SK-N-DZ (cell line): ENCODE measurements around the gene FHAD1.
"Not testable (repeated sequence)": the region's sequence is repeated elsewhere in the genome, so short reads cannot be mapped to it uniquely, and the experiment has no call there.

Source experiments
- DNase-seq: peaks from one replicate; pipeline ENCODE4 v3.0.0-alpha.2; 2015; ENCODE audit warnings: low spot score

Gene FHAD1

GRCh38 chr1:15414445-15414983 lies 167.5 kb downstream of the FHAD1 start:
- no peak for DNase-seq

- DNase-seq = no peak
Observed at GRCh38 chr1:15417059-15417934, 170.3 kb downstream of the FHAD1 start.

DNA sequence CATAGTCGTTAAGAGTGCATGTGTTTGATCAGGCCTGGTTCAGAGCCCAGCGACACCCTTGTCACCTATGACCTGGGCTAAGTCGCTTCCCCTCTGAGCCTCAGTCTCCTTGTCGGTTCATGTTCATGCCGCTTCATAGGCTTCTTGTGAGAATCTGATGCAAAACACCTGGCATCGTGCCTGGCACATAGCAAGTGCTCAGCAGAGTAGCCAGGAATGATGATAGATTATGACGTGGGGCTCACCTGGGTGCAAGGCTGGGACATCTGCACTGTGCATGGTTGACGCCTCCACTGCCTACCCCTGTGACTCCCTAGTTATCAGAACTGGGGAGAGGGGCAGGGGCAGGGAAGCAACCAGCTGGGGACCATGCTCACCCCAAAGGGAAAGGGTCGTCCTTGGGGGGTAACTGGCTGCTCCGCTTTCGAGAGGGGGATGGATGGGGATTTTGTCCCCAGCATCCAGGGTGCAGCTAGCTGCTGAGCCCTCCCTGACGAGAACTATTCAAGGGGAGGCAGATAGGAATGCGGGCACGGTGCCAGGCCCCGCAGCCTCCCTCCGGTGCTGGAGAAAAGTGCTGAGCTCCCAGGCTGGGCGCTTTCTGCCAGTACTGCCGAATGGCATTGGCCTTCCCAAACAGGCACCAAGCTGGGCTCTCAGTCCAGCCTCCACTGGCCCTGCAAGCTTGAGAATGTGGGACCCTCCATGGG lies 171.9 kb downstream of the FHAD1 start:
- no peak for DNase-seq

DNA sequence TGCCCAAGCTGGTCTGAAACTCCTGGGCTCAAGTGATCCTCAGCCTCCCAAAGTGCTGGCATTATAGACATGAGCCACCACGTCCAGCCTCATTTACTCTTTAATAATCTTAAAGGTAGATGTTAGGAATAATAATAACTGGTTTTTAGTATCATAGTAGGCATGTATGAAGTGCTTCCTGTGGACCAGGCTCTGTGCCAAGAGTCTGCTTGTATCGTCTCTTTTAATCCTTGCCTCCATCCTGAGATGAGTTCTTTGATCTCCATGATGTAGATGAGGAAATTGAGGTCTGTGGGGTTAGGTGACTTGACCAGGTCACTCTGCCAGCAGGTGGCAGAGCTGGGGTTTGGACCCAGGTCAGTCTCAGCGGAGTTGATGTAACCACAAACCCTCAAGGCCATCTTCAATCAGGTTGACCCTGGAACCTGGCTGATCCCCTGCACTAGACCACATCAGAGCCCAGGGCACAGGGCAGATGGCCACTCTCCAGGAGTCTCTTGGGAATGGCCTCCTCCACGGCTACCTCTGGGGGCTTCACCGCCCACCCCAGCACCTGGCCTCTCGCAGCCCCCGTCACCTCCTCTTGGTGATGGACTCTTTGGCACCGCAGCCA lies 173.9 kb downstream of the FHAD1 start:
- no peak for DNase-seq

GRCh38 chr1:15422871-15423270 lies 175.8 kb downstream of the FHAD1 start:
- no peak for DNase-seq

- DNase-seq = no peak
Observed at GRCh38 chr1:15423355-15424077, 176.5 kb downstream of the FHAD1 start.

DNA sequence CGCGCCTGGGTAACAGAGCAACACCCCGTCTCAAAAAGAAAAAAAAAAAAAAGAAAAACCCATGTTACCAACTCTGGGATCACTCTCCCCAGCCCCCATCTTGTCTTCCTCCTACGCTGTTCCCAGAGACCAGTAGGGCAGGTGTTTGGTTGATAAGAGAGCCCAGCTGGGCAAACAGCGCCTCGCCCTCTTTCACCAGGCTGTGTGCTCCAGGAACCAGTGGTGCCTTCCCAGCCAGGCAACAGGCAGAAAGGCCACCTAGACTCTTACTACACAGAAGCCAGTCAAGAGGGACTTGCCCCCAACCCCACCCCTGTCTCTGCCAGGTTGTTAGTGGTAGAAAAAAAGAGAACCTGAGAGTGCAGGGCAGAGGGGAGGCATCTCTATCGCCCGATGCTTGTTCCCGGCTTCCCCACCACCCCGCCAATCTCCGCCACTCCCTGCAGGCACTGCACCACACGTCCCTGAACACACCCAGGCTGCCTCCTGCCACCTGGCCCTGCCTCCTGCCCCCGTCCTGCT lies 177.2 kb downstream of the FHAD1 start:
- DNase-seq = no peak

DNA sequence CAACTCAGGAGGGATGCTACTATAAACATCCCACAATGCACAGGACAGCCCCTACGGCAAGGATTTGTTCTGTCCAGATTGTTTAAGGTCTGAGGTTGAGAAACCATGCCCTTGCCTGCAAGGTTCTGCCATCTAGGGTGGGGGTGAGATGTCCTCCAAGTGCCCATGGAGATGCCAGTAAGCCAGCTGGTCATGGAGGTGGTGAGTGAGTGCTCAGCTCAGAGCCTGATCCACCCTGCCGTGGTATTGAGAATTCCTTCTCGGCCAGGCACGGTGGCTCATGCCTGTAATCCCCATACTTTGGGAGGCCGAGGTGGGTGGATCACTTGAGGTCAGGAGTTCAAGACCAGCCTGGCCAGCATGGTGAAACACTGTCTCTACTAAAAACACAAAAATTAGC lies 178.0 kb downstream of the FHAD1 start:
- no peak for DNase-seq

DNA sequence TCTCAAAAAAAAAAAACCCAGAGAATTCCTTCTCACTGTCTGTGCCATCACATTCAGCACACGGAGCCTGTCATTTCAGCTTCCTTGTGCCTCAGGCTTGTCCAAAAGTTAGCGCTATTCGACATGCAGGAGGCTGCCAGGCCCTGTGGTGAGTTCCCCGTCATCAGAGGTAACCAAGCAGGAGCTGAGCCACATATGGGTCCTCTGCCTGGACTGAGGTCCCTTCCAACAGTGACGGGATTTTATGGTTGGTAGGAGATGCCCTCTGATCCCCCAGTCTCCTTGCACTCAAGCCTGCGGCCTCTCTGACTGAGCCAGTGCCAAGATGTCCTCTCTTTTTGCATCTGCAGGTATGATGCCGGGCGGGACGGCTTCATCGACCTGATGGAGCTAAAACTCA lies 178.5 kb downstream of the FHAD1 start:
- DNase-seq = no peak

DNA sequence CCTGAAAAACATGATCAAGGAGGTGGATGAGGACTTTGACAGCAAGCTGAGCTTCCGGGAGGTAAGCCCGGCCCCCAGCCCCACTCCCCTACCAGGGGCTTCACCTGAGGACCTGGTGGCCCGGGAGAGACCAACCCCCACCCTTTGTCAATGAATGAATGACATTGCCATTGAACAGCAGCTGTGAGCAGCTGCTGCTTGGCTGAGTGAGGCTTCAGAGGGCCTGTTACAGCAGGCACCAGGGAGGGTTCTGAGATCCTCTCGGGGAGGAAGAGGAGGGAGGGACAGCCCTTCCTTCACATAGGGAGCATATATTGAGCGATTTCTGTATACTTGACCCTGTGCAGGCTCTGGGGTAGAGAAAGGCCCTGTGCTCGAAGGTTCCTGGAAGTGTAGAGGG lies 178.9 kb downstream of the FHAD1 start:
- no peak for DNase-seq

DNA sequence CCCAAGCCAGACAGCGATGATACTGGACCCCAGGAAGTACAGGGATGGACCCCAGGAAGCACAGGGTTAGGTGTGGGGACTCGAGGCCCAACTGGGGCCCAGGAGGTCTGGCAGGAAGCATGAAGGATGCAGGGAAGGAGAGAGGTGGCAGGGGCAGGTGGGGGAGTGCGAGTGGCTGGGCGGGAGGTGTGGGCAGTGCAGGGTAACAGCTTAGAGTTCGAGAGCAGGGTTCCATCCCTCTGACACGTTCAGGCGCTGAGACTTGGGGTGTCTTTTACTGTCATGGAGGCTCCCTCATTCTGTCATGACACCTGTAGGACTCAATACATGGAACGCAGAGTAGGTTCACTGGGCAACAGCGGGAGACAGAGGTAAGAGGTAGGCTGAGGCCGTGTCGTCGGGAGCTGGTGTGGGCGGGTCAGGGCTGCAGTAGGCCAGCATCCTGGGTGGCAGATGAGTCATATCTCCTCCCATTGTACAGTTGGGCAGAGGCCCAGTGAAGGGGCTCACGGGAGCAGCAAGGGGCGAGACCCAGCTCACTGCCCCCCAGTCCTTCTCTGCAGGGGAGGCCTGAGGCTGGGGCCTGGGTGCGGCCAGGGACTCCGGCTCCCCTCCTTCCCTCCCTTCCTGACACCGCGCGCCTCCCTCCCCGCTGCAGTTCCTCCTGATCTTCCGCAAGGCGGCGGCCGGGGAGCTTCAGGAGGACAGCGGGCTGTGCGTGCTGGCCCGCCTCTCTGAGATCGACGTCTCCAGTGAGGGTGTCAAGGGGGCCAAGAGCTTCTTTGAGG lies 179.7 kb downstream of the FHAD1 start:
- DNase-seq = no peak

DNA sequence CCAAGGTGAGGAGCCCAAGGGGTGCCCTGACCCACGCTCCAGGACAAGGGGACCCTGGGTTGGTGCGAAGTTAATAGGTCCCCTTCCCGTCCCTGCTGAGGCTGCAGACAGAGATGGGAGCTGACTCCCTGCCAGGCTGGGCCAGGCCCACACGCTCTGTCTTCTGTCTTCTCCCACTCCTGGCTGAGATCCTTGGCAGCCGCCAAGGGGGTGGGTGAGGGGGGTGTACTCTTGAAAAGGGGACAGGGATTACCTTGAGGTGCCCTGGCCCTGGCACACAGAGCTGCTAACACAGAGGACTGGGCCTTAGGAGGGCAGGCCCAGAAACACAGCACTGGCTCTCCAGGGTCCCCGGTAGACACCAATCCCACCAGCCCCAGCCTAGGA lies 180.2 kb downstream of the FHAD1 start:
- DNase-seq = no peak

DNA sequence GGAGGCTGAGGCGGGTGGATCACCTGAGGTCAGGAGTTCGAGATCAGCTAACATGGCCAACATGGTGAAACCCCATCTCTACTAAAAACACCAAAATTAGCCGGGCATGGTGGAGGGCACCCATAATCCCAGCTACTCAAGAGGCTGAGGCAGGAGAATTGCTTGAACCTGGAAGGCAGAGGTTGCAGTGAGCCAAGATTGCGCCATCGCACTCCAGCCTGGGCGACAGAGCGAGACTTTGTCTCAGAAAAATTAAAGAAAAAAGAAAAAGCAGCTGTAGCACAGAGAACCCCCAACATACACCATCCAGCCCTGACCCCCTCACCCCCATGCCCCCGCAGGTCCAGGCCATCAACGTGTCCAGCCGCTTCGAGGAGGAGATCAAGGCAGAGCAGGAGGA lies 181.2 kb downstream of the FHAD1 start:
- DNase-seq = not testable (repeated sequence)

DNA sequence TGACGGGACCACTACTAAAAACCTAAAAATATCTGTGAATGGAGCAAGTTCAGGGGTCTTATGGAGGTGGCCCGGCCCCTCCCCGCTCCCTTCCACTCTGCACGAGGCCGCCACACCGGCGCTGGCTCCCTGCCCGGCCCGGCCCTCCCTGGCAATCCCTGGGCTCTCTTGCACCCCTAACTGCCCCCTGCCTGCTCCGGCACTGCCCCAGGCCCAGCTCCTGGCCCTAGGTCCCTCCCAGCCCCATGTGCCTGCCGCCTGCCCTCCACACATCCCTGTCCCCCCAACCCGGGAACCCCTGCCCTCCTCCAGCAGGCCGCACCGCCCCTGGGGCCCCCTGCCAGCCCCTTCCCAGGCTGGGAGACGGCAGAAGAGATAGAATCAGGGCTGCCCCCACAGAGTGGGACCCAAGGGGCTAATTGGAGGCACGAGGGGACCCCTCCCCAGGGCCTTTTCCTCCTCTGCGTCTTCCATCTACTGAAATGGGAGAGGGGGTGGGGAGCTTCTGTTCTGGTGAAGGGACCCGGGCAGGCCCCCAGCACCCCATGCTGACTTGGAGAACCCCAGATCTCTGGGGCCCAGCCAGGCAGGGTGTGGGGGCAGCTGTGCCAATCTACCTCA lies 181.9 kb downstream of the FHAD1 start:
- DNase-seq = no peak

GRCh38 chr1:15429701-15430149 lies 182.7 kb downstream of the FHAD1 start:
- no peak for DNase-seq

- peak; percentile 61 for DNase-seq
Observed at GRCh38 chr1:15430787-15431570, 184.0 kb downstream of the FHAD1 start.

GRCh38 chr1:15431571-15431948 lies 184.5 kb downstream of the FHAD1 start:
- DNase-seq = no peak

GRCh38 chr1:15432324-15432723 lies 185.3 kb downstream of the FHAD1 start:
- DNase-seq = no peak

GRCh38 chr1:15433471-15433870 lies 186.4 kb downstream of the FHAD1 start:
- no peak for DNase-seq
